Neural cell (in vitro differentiated cells): ENCODE results near the gene S1PR3. TPM values are rescaled to one million over a fixed set of nuclear protein-coding genes. Genes with fewer than 3 reads are reported as not detected.

ENCODE experiments used
- H2AFZ ChIP-seq: fragments of 200-600, 300-800 bp; sonication (generic), shearing (Covaris generic); 2 replicates; pipeline ENCODE4 v1.6.0; 2014; ENCODE audit warnings: low read depth, mild to moderate bottlenecking, antibody characterized with exemption, low read length, moderate library complexity
- H3F3A ChIP-seq: fragments of 200-600 bp; shearing (Covaris generic); 2 replicates; pipeline ENCODE4 v1.6.1; 2016; ENCODE audit warnings: mild to moderate bottlenecking, moderate library complexity, mixed read lengths, antibody characterized with exemption, low read length; ENCODE audit not compliant: insufficient read depth, poor library complexity, severe bottlenecking
- H3K27ac ChIP-seq: fragments of 200-600, 300-800 bp; sonication (generic), shearing (Covaris generic); 2 replicates; pipeline ENCODE4 v1.5.1; 2014; ENCODE audit warnings: mild to moderate bottlenecking, low read length, moderate library complexity
- H3K27me3 ChIP-seq: fragments of 300-800, 200-600 bp; sonication (generic), shearing (Covaris generic); 2 replicates; pipeline ENCODE4 v1.6.0; 2014; ENCODE audit warnings: mild to moderate bottlenecking, low read depth, low read length, moderate library complexity; ENCODE audit not compliant: insufficient read depth
- H3K36me3 ChIP-seq: fragments of 300-800, 200-600 bp; sonication (generic), shearing (Covaris generic); 2 replicates; pipeline ENCODE4 v1.5.1; 2014; ENCODE audit warnings: mild to moderate bottlenecking, antibody characterized with exemption, low read length, moderate library complexity; ENCODE audit not compliant: insufficient read depth
- H3K4me2 ChIP-seq: fragments of 300-800, 200-600 bp; sonication (generic), shearing (Covaris generic); 2 replicates; pipeline ENCODE4 v1.6.0; 2014; ENCODE audit warnings: mild to moderate bottlenecking, low read length
- H3K4me3 ChIP-seq: fragments of 300-800, 200-600 bp; sonication (generic), shearing (Covaris generic); 2 replicates; pipeline ENCODE4 v1.5.1; 2014; ENCODE audit warnings: mild to moderate bottlenecking, low read length, moderate library complexity
- H3K79me2 ChIP-seq: fragments of 200-600 bp; shearing (Covaris generic); replicated peaks from 2 replicates; pipeline ENCODE4 v1.6.0; 2014; ENCODE audit warnings: mild to moderate bottlenecking, low read length, moderate library complexity; ENCODE audit not compliant: insufficient read depth
- H3K9ac ChIP-seq: fragments of 300-800, 200-600 bp; sonication (generic), shearing (Covaris generic); 2 replicates; pipeline ENCODE4 v1.6.1; 2016; ENCODE audit warnings: mild to moderate bottlenecking, low read length, mixed read lengths
- H3K9me2 ChIP-seq: fragments of 200-600 bp; shearing (Covaris generic); 2 replicates; pipeline ENCODE4 v1.6.1; 2016; ENCODE audit warnings: mild to moderate bottlenecking, low read length, mixed read lengths; ENCODE audit not compliant: insufficient read depth
- H3K9me3 ChIP-seq: fragments of 200-600, 300-800 bp; sonication (generic), shearing (Covaris generic); 2 replicates; pipeline ENCODE4 v1.6.1; 2016; ENCODE audit warnings: mild to moderate bottlenecking, mixed run types, low read length, moderate library complexity, mixed read lengths
- H4K20me1 ChIP-seq: fragments of 200-600 bp; shearing (Covaris generic); 2 replicates; pipeline ENCODE4 v1.6.1; 2016; ENCODE audit warnings: mild to moderate bottlenecking, mixed run types; ENCODE audit not compliant: insufficient read depth
- EP300 ChIP-seq: fragments of 450-650 bp; conservative IDR thresholded peaks from 2 replicates; pipeline ENCODE4 v1.6.1; 2014; ENCODE audit warnings: antibody characterized with exemption, mild to moderate bottlenecking, moderate library complexity; ENCODE audit not compliant: poor library complexity, severe bottlenecking
- EZH2 ChIP-seq: fragments of 200-600, 300-800 bp; shearing (Covaris generic), sonication (generic); IDR thresholded peaks from 2 replicates; pipeline ENCODE4 v1.6.1; 2014; ENCODE audit warnings: antibody characterized with exemption, low read length, borderline replicate concordance, mild to moderate bottlenecking; ENCODE audit not compliant: insufficient read depth, poor library complexity, severe bottlenecking
- MXI1 ChIP-seq: fragments of 450-650 bp; conservative IDR thresholded peaks from 2 replicates; pipeline ENCODE4 v1.6.1; 2014; ENCODE audit warnings: antibody characterized with exemption, mild to moderate bottlenecking; ENCODE audit not compliant: poor library complexity, severe bottlenecking
- POLR2AphosphoS5 ChIP-seq: IDR thresholded peaks from 2 replicates; pipeline ENCODE4 v1.6.1; 2012
- RAD21 ChIP-seq: fragments of 450-650 bp; conservative IDR thresholded peaks from 2 replicates; pipeline ENCODE4 v1.6.1; 2014; ENCODE audit warnings: antibody characterized with exemption, mild to moderate bottlenecking, moderate library complexity
- REST ChIP-seq: IDR thresholded peaks from 2 replicates; pipeline ENCODE4 v1.6.1; 2012; ENCODE audit warnings: borderline replicate concordance
- SMC3 ChIP-seq: fragments of 450-650 bp; conservative IDR thresholded peaks from 2 replicates; pipeline ENCODE4 v1.6.1; 2014; ENCODE audit warnings: antibody characterized with exemption, mild to moderate bottlenecking, moderate library complexity; ENCODE audit not compliant: poor library complexity
- TAF1 ChIP-seq: IDR thresholded peaks from 2 replicates; pipeline ENCODE4 v1.6.1; 2012; ENCODE audit warnings: low read depth
- polyA plus RNA-seq: library from polyadenylated mRNA; depleted of rRNA; stranded (reverse); fragments of >200 nt; gene quantifications from 2 replicates; pipeline ENCODE4 v1.2.3, GENCODE V29; 2014
- TF ChIP-seq, protein P1 (sequence below): fragments of 450-650 bp; IDR thresholded peaks from 2 replicates; pipeline ENCODE4 v1.5.1; 2014; ENCODE audit warnings: antibody characterized with exemption, mild to moderate bottlenecking, moderate library complexity; ENCODE audit not compliant: poor library complexity, severe bottlenecking

S1PR3 gene
- polyA plus RNA-seq, 1 donor from 2014 or later: 0.12 TPM

GRCh38 chr9:89021154-89021803 is 30.0 kb downstream of the S1PR3 start:
- H3K9ac ChIP-seq: no peak overlapping the region
- no peak overlapping the region for H2AFZ ChIP-seq
- no peaks in the 10 kb centered on the region for H3K79me2 ChIP-seq
- no peaks in the 10 kb centered on the region for H3K9me2 ChIP-seq
- H3K9me3 ChIP-seq: no peaks in the 10 kb centered on the region
- no peaks in the 10 kb centered on the region for H3F3A ChIP-seq
- no peaks in the 10 kb centered on the region for H3K27me3 ChIP-seq
- no peak overlapping the region for H3K4me2 ChIP-seq
- TF ChIP-seq MXI1: no peak
- TF ChIP-seq, protein P1, sequence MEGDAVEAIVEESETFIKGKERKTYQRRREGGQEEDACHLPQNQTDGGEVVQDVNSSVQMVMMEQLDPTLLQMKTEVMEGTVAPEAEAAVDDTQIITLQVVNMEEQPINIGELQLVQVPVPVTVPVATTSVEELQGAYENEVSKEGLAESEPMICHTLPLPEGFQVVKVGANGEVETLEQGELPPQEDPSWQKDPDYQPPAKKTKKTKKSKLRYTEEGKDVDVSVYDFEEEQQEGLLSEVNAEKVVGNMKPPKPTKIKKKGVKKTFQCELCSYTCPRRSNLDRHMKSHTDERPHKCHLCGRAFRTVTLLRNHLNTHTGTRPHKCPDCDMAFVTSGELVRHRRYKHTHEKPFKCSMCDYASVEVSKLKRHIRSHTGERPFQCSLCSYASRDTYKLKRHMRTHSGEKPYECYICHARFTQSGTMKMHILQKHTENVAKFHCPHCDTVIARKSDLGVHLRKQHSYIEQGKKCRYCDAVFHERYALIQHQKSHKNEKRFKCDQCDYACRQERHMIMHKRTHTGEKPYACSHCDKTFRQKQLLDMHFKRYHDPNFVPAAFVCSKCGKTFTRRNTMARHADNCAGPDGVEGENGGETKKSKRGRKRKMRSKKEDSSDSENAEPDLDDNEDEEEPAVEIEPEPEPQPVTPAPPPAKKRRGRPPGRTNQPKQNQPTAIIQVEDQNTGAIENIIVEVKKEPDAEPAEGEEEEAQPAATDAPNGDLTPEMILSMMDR: no peak
- TF ChIP-seq TAF1: no peak
- no peak for TF ChIP-seq POLR2AphosphoS5
- TF ChIP-seq EP300: no peak
- no peak for TF ChIP-seq REST
- no peak for TF ChIP-seq EZH2
- no peak for TF ChIP-seq SMC3
- TF ChIP-seq RAD21: no peak
- no peaks in the 10 kb centered on the region for H3K36me3 ChIP-seq
- H3K4me3 ChIP-seq: no peak overlapping the region
- H3K27ac ChIP-seq: no peak overlapping the region
- H4K20me1 ChIP-seq: no peaks in the 10 kb centered on the region

GRCh38 chr9:89022001-89022759 is 30.9 kb downstream of the S1PR3 start:
- Histone ChIP-seq H3K9me3 (no peaks in the 10 kb centered on the region), H3K27ac (no peak overlapping the region), H2AFZ (no peak overlapping the region), H3K9ac (no peak overlapping the region), H3K4me3 (no peak overlapping the region), H4K20me1 (no peaks in the 10 kb centered on the region), H3K36me3 (no peaks in the 10 kb centered on the region), H3K4me2 (no peak overlapping the region), H3K27me3 (no peaks in the 10 kb centered on the region), H3F3A (no peaks in the 10 kb centered on the region), H3K79me2 (no peaks in the 10 kb centered on the region), H3K9me2 (no peaks in the 10 kb centered on the region)
- no peak for TF ChIP-seq REST
- no peak for TF ChIP-seq RAD21
- no peak for TF ChIP-seq TAF1
- TF ChIP-seq EP300: no peak
- TF ChIP-seq MXI1: no peak
- TF ChIP-seq SMC3: no peak
- no peak for TF ChIP-seq EZH2
- TF ChIP-seq POLR2AphosphoS5: no peak
- TF ChIP-seq, protein P1: no peak
